ENCODE data around the gene GLCCI1.

The GLCCI1 gene

DNA sequence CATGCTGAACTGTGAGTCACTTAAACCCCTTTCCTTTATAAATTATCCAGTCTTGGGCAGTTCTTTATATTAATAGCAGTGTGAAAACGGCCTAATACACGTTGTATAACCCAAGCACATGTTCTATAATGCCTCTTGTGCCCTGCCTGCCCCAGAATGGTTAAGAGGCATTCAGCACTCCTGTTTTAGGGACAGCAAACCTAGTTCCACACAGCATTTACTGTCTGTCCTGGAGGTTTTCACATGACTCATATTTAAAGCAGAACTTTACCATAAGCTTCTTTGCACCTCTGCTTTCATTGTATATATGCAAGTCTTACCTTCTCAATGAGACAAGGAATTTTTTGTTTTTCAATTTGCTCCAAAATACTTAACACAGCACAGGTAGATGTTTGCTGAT is 148.6 kb downstream of the GLCCI1 start:
- no peaks in the 10 kb centered on the region for H3K27me3 ChIP-seq (ENCODE audit: insufficient read depth, low read length, poor library complexity)
- no peak overlapping the region for H3K4ac ChIP-seq (ENCODE audit: low read depth, low read length)
- no peak overlapping the region for H3K4me2 ChIP-seq (ENCODE audit: low read length)
- H2BK120ac ChIP-seq (ENCODE audit: low read depth, low read length): no peak overlapping the region
- H4K8ac ChIP-seq (ENCODE audit: low read depth, low read length): no peak overlapping the region
- no peaks in the 10 kb centered on the region for H3K79me1 ChIP-seq (ENCODE audit: low read length)
- H2AK5ac ChIP-seq (ENCODE audit: low read length): no peak overlapping the region
- H3K56ac ChIP-seq (ENCODE audit: low read length): no peak overlapping the region
- H3K36me3 ChIP-seq (ENCODE audit: control insufficient read depth, insufficient read depth, low read length): no peaks in the 10 kb centered on the region
- H3K4me1 ChIP-seq (ENCODE audit: control insufficient read depth, low read depth, low read length): no peaks in the 10 kb centered on the region
- H3K79me2 ChIP-seq (ENCODE audit: control insufficient read depth, insufficient read depth, low read length): no peaks in the 10 kb centered on the region
- no peak overlapping the region for H2BK15ac ChIP-seq (replicated peaks; ENCODE audit: low read depth)
- H3K4me3 ChIP-seq (ENCODE audit: low read length): no peak overlapping the region
- no peak for DNase-seq
- no peak overlapping the region for H2BK5ac ChIP-seq (ENCODE audit: low read length)
- H3K27ac ChIP-seq (ENCODE audit: low read depth, low read length): no peak overlapping the region
- H3K18ac ChIP-seq (ENCODE audit: low read length): no peak overlapping the region
- no peak overlapping the region for H3K23ac ChIP-seq (ENCODE audit: low read length)
- H3K9ac ChIP-seq (ENCODE audit: low read length): no peak overlapping the region
- no peak overlapping the region for H4K5ac ChIP-seq (ENCODE audit: low read length)
- WGBS (ENCODE audit: extremely low coverage, insufficient coverage, low lambda C conversion rate): no CpG with 5 or more reads among the region's 2 CpGs

DNA sequence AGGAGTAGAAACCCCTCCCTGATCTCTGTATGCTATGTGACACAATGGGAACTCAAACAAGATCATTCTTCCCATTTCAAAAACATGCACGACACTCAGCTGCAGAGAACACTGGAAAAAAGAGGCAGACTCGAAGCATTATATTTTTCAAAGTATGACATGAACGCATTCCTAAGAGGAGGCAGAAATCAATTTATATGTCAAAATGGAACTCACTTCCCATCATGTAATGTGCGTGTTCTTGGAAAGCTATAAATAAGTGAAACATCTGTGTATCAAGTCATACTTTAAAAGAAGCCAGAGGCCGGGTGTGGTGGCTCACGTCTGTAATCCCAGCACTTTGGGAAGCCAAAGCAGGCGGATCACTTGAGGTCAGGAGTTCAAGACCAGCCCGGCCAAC is 150.7 kb downstream of the GLCCI1 start:
- WGBS (ENCODE audit: extremely low coverage, insufficient coverage, low lambda C conversion rate): no CpG with 5 or more reads among the region's 8 CpGs
- H3K79me1 ChIP-seq (ENCODE audit: low read length): no peaks in the 10 kb centered on the region
- H3K56ac ChIP-seq (ENCODE audit: low read length): no peak overlapping the region
- no peak overlapping the region for H3K23ac ChIP-seq (ENCODE audit: low read length)
- H3K79me2 ChIP-seq (ENCODE audit: control insufficient read depth, insufficient read depth, low read length): no peaks in the 10 kb centered on the region
- no peak overlapping the region for H2BK120ac ChIP-seq (ENCODE audit: low read depth, low read length)
- no peaks in the 10 kb centered on the region for H3K36me3 ChIP-seq (ENCODE audit: control insufficient read depth, insufficient read depth, low read length)
- H4K8ac ChIP-seq (ENCODE audit: low read depth, low read length): no peak overlapping the region
- H3K18ac ChIP-seq (ENCODE audit: low read length): no peak overlapping the region
- no peak overlapping the region for H4K5ac ChIP-seq (ENCODE audit: low read length)
- no peak overlapping the region for H2BK15ac ChIP-seq (replicated peaks; ENCODE audit: low read depth)
- no peak overlapping the region for H3K9ac ChIP-seq (ENCODE audit: low read length)
- H2AK5ac ChIP-seq (ENCODE audit: low read length): no peak overlapping the region
- H3K27ac ChIP-seq (ENCODE audit: low read depth, low read length): no peak overlapping the region
- H3K4me3 ChIP-seq (ENCODE audit: low read length): no peak overlapping the region
- no peak overlapping the region for H2BK5ac ChIP-seq (ENCODE audit: low read length)
- DNase-seq: no peak
- H3K4me2 ChIP-seq (ENCODE audit: low read length): no peak overlapping the region
- no peaks in the 10 kb centered on the region for H3K27me3 ChIP-seq (ENCODE audit: insufficient read depth, low read length, poor library complexity)
- H3K4ac ChIP-seq (ENCODE audit: low read depth, low read length): no peak overlapping the region
- no peaks in the 10 kb centered on the region for H3K4me1 ChIP-seq (ENCODE audit: control insufficient read depth, low read depth, low read length)

DNA sequence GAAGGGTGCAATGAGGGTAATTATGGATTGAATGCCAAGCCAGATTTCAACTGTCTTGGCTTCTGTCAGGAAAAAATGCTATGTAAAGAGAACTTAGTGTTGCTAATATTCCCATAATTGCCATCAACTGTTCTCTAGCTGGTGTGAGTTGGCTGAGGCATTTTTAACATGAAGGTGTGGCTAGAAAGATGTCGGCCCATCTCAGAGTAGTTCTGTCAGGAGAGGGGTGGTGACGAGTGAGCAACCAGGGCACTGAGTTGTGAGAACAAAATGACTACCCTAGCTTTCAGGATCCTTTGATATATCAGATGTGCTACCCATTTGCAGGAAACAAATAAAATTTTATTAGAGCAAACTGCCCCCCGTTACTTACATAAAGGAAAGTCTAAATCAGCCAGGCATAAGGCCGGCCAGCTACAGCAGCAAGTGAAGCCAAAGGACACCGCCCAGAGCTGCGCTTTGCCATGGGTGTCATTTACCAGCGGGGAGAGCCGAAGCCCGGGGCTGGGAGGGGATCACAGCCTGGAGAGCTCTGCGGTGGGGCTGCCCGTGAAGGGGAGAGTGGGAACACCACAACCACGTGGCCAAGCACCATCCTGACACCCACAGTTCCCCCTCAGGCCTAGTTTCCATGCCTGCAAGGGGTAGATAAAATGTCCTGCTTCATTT is 151.9 kb downstream of the GLCCI1 start:
- Histone ChIP-seq H3K23ac (ENCODE audit: low read length) (no peak overlapping the region), H2BK120ac (ENCODE audit: low read depth, low read length) (no peak overlapping the region), H3K56ac (ENCODE audit: low read length) (no peak overlapping the region), H2BK15ac (replicated peaks; ENCODE audit: low read depth) (no peak overlapping the region), H3K36me3 (ENCODE audit: control insufficient read depth, insufficient read depth, low read length) (no peaks in the 10 kb centered on the region), H2BK5ac (ENCODE audit: low read length) (no peak overlapping the region), H3K4ac (ENCODE audit: low read depth, low read length) (no peak overlapping the region), H3K79me2 (ENCODE audit: control insufficient read depth, insufficient read depth, low read length) (no peaks in the 10 kb centered on the region), H3K9ac (ENCODE audit: low read length) (no peak overlapping the region), H3K4me3 (ENCODE audit: low read length) (no peak overlapping the region), H4K5ac (ENCODE audit: low read length) (no peak overlapping the region), H3K18ac (ENCODE audit: low read length) (no peak overlapping the region), H2AK5ac (ENCODE audit: low read length) (no peak overlapping the region), H4K8ac (ENCODE audit: low read depth, low read length) (no peak overlapping the region), H3K4me1 (ENCODE audit: control insufficient read depth, low read depth, low read length) (no peaks in the 10 kb centered on the region), H3K79me1 (ENCODE audit: low read length) (no peaks in the 10 kb centered on the region), H3K4me2 (ENCODE audit: low read length) (no peak overlapping the region), H3K27me3 (ENCODE audit: insufficient read depth, low read length, poor library complexity) (no peaks in the 10 kb centered on the region), H3K27ac (ENCODE audit: low read depth, low read length) (no peak overlapping the region)
- no CpG with 5 or more reads among the region's 12 CpGs for WGBS (ENCODE audit: extremely low coverage, insufficient coverage, low lambda C conversion rate)
- DNase-seq: no peak

DNA sequence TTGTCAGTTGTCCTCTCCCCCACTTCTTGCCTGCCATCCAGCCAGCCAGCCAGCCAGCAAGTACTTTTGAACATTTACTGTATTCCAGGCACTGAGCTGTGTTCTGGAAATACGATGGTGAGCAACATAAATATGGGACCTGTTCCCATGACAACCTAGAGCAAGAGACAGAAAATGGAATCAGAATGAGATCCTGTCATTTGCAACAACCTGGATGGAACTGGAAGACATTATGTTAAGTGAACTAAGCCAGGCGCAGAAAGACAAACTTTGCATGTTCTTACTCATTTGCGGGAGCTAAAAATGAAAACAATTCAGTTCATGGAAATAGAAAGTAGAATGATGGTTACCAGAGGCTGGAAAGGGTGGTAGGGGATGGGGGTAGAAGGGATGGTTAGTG is 152.6 kb downstream of the GLCCI1 start:
- H3K36me3 ChIP-seq (ENCODE audit: control insufficient read depth, insufficient read depth, low read length): no peaks in the 10 kb centered on the region
- DNase-seq: no peak
- no peak overlapping the region for H2BK5ac ChIP-seq (ENCODE audit: low read length)
- H3K4me2 ChIP-seq (ENCODE audit: low read length): no peak overlapping the region
- H2BK120ac ChIP-seq (ENCODE audit: low read depth, low read length): no peak overlapping the region
- H2BK15ac ChIP-seq (replicated peaks; ENCODE audit: low read depth): no peak overlapping the region
- WGBS (ENCODE audit: extremely low coverage, insufficient coverage, low lambda C conversion rate): no CpG with 5 or more reads among the region's 3 CpGs
- H3K18ac ChIP-seq (ENCODE audit: low read length): no peak overlapping the region
- H3K79me2 ChIP-seq (ENCODE audit: control insufficient read depth, insufficient read depth, low read length): no peaks in the 10 kb centered on the region
- H3K23ac ChIP-seq (ENCODE audit: low read length): no peak overlapping the region
- H3K79me1 ChIP-seq (ENCODE audit: low read length): no peaks in the 10 kb centered on the region
- H3K4me1 ChIP-seq (ENCODE audit: control insufficient read depth, low read depth, low read length): peaks cover 4% of the 10 kb centered on the region
- H3K9ac ChIP-seq (ENCODE audit: low read length): no peak overlapping the region
- H3K4me3 ChIP-seq (ENCODE audit: low read length): no peak overlapping the region
- no peak overlapping the region for H4K8ac ChIP-seq (ENCODE audit: low read depth, low read length)
- H2AK5ac ChIP-seq (ENCODE audit: low read length): no peak overlapping the region
- H3K4ac ChIP-seq (ENCODE audit: low read depth, low read length): no peak overlapping the region
- no peak overlapping the region for H3K56ac ChIP-seq (ENCODE audit: low read length)
- H3K27ac ChIP-seq (ENCODE audit: low read depth, low read length): no peak overlapping the region
- H4K5ac ChIP-seq (ENCODE audit: low read length): no peak overlapping the region
- H3K27me3 ChIP-seq (ENCODE audit: insufficient read depth, low read length, poor library complexity): no peaks in the 10 kb centered on the region

DNA sequence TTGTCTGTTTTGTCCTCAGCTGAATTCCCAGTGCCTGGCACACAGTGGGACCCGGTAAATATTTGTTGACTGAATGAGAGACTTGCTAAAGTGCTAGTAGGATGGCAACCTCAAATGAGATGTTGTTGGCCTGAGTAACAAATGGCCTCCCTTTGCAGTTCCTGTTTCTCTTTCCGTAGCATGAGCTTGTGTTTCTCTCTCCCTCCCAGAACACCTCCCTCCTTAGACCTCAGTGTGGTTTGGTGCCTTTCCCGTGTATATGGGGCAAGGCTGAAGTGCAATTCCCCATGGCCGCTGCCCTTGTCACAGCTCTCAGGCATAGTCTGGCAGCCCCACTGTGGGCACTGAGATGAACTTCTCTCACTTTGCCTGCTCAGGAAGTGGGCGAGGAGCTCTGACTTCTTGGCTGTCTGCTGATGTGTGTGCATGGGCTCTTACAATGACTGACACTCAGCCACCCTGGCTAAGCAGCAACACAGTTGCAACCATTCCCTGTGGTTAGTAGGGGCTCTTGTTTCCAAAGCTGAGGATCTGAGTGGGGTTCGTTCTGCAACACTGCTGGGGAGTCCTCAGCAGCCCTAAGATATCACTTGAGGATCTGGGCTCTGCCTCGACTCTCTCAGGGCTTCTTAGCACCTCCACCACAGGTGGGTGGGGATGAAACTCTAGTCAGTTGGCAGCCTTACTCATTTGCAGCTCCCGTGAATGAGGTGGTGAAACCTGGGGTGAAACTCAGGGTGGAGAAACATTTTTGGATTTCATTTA is 157.3 kb downstream of the GLCCI1 start:
- Histone ChIP-seq H3K4me1 (ENCODE audit: control insufficient read depth, low read depth, low read length) (peaks cover 4% of the 10 kb centered on the region), H3K27me3 (ENCODE audit: insufficient read depth, low read length, poor library complexity) (no peaks in the 10 kb centered on the region), H4K8ac (ENCODE audit: low read depth, low read length) (no peak overlapping the region), H4K5ac (ENCODE audit: low read length) (no peak overlapping the region), H3K79me2 (ENCODE audit: control insufficient read depth, insufficient read depth, low read length) (no peaks in the 10 kb centered on the region), H3K18ac (ENCODE audit: low read length) (no peak overlapping the region), H3K79me1 (ENCODE audit: low read length) (no peaks in the 10 kb centered on the region), H3K27ac (ENCODE audit: low read depth, low read length) (no peak overlapping the region), H2AK5ac (ENCODE audit: low read length) (no peak overlapping the region), H3K4me2 (ENCODE audit: low read length) (no peak overlapping the region), H3K23ac (ENCODE audit: low read length) (no peak overlapping the region), H3K36me3 (ENCODE audit: control insufficient read depth, insufficient read depth, low read length) (no peaks in the 10 kb centered on the region), H2BK5ac (ENCODE audit: low read length) (no peak overlapping the region), H3K4ac (ENCODE audit: low read depth, low read length) (no peak overlapping the region), H2BK120ac (ENCODE audit: low read depth, low read length) (no peak overlapping the region), H3K56ac (ENCODE audit: low read length) (no peak overlapping the region), H2BK15ac (replicated peaks; ENCODE audit: low read depth) (no peak overlapping the region), H3K4me3 (ENCODE audit: low read length) (no peak overlapping the region), H3K9ac (ENCODE audit: low read length) (no peak overlapping the region)
- no CpG with 5 or more reads among the region's 8 CpGs for WGBS (ENCODE audit: extremely low coverage, insufficient coverage, low lambda C conversion rate)
- DNase-seq: no peak

All from mesendoderm (in vitro differentiated cells).